Natural killer cell (primary cell): ENCODE data around the gene ATXN10. TPM values are rescaled to one million over a fixed set of nuclear protein-coding genes. Genes with fewer than 3 reads are reported as not detected.
"Not testable (repeated sequence)": the region's sequence is repeated elsewhere in the genome, so short reads cannot be mapped to it uniquely, and the experiment has no call there.

Source experiments
- ATAC-seq, 3 donors: fragments of 150-1000 bp in 2 of 3; fragments of 200-7000 bp in 1 of 3; cut with Tn5 transposase; 1 replicate in 1 of 3; 2 replicates in 2 of 3; pipeline ENCODE4 v1.10.0; 2021; ENCODE audit warnings: mild to moderate bottlenecking in 2 of 3, moderate library complexity in 2 of 3
- DNase-seq, 2 donors: peaks; one replicate each; pipeline versions ENCODE4 v3.0.0 to v3.0.0-alpha.2; 2013 to 2021; ENCODE audit warnings: mixed read lengths in 1 of 2
- H3K27ac ChIP-seq: one replicate; pipeline ENCODE4 v1.5.1; 2013; ENCODE audit warnings: mild to moderate bottlenecking, low read length
- H3K27me3 ChIP-seq: one replicate; pipeline ENCODE4 v1.6.1; 2013; ENCODE audit warnings: low read length; ENCODE audit not compliant: control insufficient read depth, insufficient read depth
- H3K36me3 ChIP-seq: one replicate; pipeline ENCODE4 v1.6.1; 2013; ENCODE audit warnings: low read length; ENCODE audit not compliant: control insufficient read depth, insufficient read depth
- H3K4me1 ChIP-seq: one replicate; pipeline ENCODE4 v1.6.1; 2013; ENCODE audit warnings: low read length; ENCODE audit not compliant: control insufficient read depth, insufficient read depth
- H3K4me3 ChIP-seq: one replicate; pipeline ENCODE4 v1.5.1; 2013; ENCODE audit warnings: low read length
- H3K9me3 ChIP-seq: one replicate; pipeline ENCODE4 v1.6.1; 2013; ENCODE audit warnings: low read length; ENCODE audit not compliant: control insufficient read depth, insufficient read depth
- H3K27ac Mint-ChIP-seq, 2 donors: one replicate each; pipeline ENCODE4 v1.8.0; 2022; ENCODE audit warnings: mild to moderate bottlenecking in 2 of 2, mixed read lengths in 2 of 2, moderate library complexity in 1 of 2
- H3K27me3 Mint-ChIP-seq, 2 donors: one replicate each; pipeline ENCODE4 v1.8.0; 2022; ENCODE audit warnings: low read depth in 2 of 2, mixed read lengths in 2 of 2
- H3K36me3 Mint-ChIP-seq: one replicate; pipeline ENCODE4 v1.8.0; 2022; ENCODE audit warnings: mixed read lengths
- H3K4me1 Mint-ChIP-seq, 2 donors: one replicate each; pipeline ENCODE4 v1.8.0; 2022; ENCODE audit warnings: mixed read lengths in 2 of 2
- H3K4me3 Mint-ChIP-seq: one replicate; pipeline ENCODE4 v1.8.0; 2022; ENCODE audit warnings: mild to moderate bottlenecking, moderate library complexity, mixed read lengths
- H3K9me3 Mint-ChIP-seq, 2 donors: one replicate each; pipeline ENCODE4 v1.8.0; 2022; ENCODE audit warnings: mixed read lengths in 2 of 2
- WGBS: methylation state at CpG from one replicate; pipeline ENCODE4 v1.1.7; 2013; ENCODE audit warnings: missing lambda C conversion rate; ENCODE audit not compliant: insufficient coverage; 5-methylcytosine and 5-hydroxymethylcytosine counted together
- intact Hi-C: fragments of 100-400 bp; cut with micrococcal nuclease; formaldehyde crosslinking; loops from one replicate; pipeline ENCODE4 v1.14.2; 2022
- total RNA-seq, 4 donors: library from RNA; stranded (reverse); fragments of 120-200 nt in 1 of 4; gene quantifications; one replicate each; pipeline versions ENCODE4 v1.2.3 to v1.2.4, GENCODE V29; 2013 to 2022
- TF ChIP-seq, protein P1 (sequence below): fragments of 200-600 bp; IDR thresholded peaks from one replicate; pipeline ENCODE4 v1.8.0; 2022; ENCODE audit warnings: antibody characterized with exemption

Gene ATXN10
- total RNA-seq, 3 donors from 2014 or later (not counting 1 experiment from before 2014, with no cell fraction given), result 79.3 to 90.5 (median 88.8) TPM

GRCh38 chr22:45710469-45710868 is 38.8 kb downstream of the ATXN10 start:
- peaks cover 7% of the 10 kb centered on the region for H3K36me3 Mint-ChIP-seq
- no peak overlapping the region for H3K27ac Mint-ChIP-seq

DNA sequence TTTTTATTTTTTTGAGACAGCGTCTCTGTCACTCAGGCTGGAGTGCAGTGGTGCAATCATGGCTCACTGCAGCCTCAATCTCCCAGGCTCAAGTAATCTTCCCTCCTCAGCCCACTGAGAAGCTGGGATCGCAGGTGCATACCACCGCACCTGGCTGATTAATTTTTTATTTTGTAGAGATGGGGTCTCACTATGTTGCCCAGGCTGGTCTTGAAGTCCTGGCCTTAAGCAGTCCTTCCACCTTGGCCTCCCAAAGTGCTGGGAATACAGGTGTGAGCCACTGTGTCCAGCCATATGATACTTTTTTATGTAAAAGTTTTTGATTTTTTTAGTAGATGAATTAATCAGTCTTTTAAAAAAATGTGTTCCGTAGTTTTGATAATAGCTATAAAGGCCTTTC is 42.8 kb downstream of the ATXN10 start:
- peaks cover 11 to 21% of the 10 kb centered on the region in 2 donors for H3K4me1 Mint-ChIP-seq
- ATAC-seq, DNase-seq, H3K4me3 ChIP-seq, H3K36me3 Mint-ChIP-seq, H3K27ac Mint-ChIP-seq, H3K27ac ChIP-seq, H3K27me3 Mint-ChIP-seq, intact Hi-C loops, H3K4me3 Mint-ChIP-seq, H3K9me3 Mint-ChIP-seq, H3K27me3 ChIP-seq, H3K4me1 ChIP-seq, H3K9me3 ChIP-seq: not testable (repeated sequence)
- peaks cover 16% of the 10 kb centered on the region for H3K36me3 ChIP-seq
- WGBS, result 100% methylated on average over 2 of the region's 4 CpGs

More at GRCh38 chr22:45710469-45710868, 38.8 kb downstream of the ATXN10 start:
- ATAC-seq, result no peak
- H3K9me3 ChIP-seq, result no peaks in the 10 kb centered on the region
- H3K4me3 ChIP-seq, result no peak overlapping the region
- Mint-ChIP-seq H3K27me3 (no peaks in the 10 kb centered on the region), H3K4me3 (no peak overlapping the region), H3K9me3 (no peaks in the 10 kb centered on the region), H3K4me1 (peaks cover 17 to 27% of the 10 kb centered on the region in 2 donors)
- no peaks in the 10 kb centered on the region for H3K27me3 ChIP-seq
- no peak for DNase-seq
- H3K4me1 ChIP-seq, result no peaks in the 10 kb centered on the region
- H3K27ac ChIP-seq, result no peak overlapping the region
- intact Hi-C loops, result no loop called here
- TF ChIP-seq, protein P1, sequence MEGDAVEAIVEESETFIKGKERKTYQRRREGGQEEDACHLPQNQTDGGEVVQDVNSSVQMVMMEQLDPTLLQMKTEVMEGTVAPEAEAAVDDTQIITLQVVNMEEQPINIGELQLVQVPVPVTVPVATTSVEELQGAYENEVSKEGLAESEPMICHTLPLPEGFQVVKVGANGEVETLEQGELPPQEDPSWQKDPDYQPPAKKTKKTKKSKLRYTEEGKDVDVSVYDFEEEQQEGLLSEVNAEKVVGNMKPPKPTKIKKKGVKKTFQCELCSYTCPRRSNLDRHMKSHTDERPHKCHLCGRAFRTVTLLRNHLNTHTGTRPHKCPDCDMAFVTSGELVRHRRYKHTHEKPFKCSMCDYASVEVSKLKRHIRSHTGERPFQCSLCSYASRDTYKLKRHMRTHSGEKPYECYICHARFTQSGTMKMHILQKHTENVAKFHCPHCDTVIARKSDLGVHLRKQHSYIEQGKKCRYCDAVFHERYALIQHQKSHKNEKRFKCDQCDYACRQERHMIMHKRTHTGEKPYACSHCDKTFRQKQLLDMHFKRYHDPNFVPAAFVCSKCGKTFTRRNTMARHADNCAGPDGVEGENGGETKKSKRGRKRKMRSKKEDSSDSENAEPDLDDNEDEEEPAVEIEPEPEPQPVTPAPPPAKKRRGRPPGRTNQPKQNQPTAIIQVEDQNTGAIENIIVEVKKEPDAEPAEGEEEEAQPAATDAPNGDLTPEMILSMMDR, result no peak
- WGBS, result 100% methylated on average over 2 of the region's 3 CpGs
- H3K36me3 ChIP-seq, result peaks cover 21% of the 10 kb centered on the region

- Histone ChIP-seq H3K27me3 (no peaks in the 10 kb centered on the region), H3K9me3 (no peaks in the 10 kb centered on the region), H3K36me3 (peaks cover 16% of the 10 kb centered on the region), H3K27ac (no peak overlapping the region), H3K4me1 (no peaks in the 10 kb centered on the region), H3K4me3 (no peak overlapping the region)
- Mint-ChIP-seq H3K4me1 (peaks cover 4 to 23% of the 10 kb centered on the region in 2 donors), H3K27ac (no peak overlapping the region), H3K9me3 (no peaks in the 10 kb centered on the region), H3K27me3 (no peaks in the 10 kb centered on the region), H3K4me3 (no peak overlapping the region), H3K36me3 (peaks cover 6% of the 10 kb centered on the region)
- WGBS, result no CpG with 5 or more reads among the region's 1 CpG
- DNase-seq (no peak), ATAC-seq (no peak)
- TF ChIP-seq, protein P1, result no peak
- intact Hi-C loops, result no loop called here
Measured at GRCh38 chr22:45717789-45718188, 46.2 kb downstream of the ATXN10 start.

DNA sequence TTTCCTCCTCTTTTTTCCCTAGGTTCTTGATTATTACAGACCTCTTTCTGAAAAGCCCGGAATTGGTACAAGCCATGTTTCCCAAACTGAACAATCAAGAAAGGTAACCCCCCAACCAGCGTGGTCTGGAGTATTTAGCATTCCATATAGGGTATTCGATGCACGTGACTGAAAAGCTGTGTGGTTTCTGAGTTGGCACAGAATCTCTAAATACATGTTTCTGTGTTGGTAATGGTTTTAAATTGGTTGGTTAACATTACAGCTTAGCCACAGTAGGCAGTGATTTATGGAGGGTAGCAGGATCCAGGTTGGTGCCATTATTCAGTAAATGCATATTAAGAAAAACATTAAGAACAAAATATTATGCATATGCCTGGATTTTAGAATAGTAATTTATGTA is 46.8 kb downstream of the ATXN10 start:
- Histone ChIP-seq H3K9me3 (no peaks in the 10 kb centered on the region), H3K27ac (no peak overlapping the region), H3K4me3 (no peak overlapping the region), H3K36me3 (peaks cover 16% of the 10 kb centered on the region), H3K4me1 (peaks cover 2% of the 10 kb centered on the region), H3K27me3 (no peaks in the 10 kb centered on the region)
- peaks cover 10 to 28% of the 10 kb centered on the region in 2 donors for H3K4me1 Mint-ChIP-seq
- DNase-seq (no peak), ATAC-seq (no peak)
- TF ChIP-seq, protein P1, result no peak
- no peaks in the 10 kb centered on the region for H3K9me3 Mint-ChIP-seq
- H3K36me3 Mint-ChIP-seq, result peaks cover 6% of the 10 kb centered on the region
- WGBS, result 83% methylated on average over 3 of the region's 4 CpGs
- intact Hi-C loops, result no loop called here
- no peak overlapping the region for H3K4me3 Mint-ChIP-seq
- no peaks in the 10 kb centered on the region for H3K27me3 Mint-ChIP-seq
- no peak overlapping the region for H3K27ac Mint-ChIP-seq
